ENCODE results near the gene S100A1. TPM values are rescaled to one million over a fixed set of nuclear protein-coding genes. Genes with fewer than 3 reads are reported as not detected.
A peak's percentile ranks its signal among the peaks of the same experiment; 100 is the strongest.

Gene S100A1
- total RNA-seq, 1 experiment from 2014 or later: 0.46 TPM

- TSS peak; percentile 67 for BruUV-seq (replicated peaks)
- Histone ChIP-seq H3K27ac (0 out of 2 replicates have a peak overlapping the region, but pooled peaks have one; percentile 55), H3K27me3 (ENCODE audit: insufficient read depth, low read depth) (no peaks in the 10 kb centered on the region), H3K79me2 (ENCODE audit: low read depth) (peaks cover 12% of the 10 kb centered on the region), H3K4me3 (peak overlapping the region; percentile 72), H3K9me3 (ENCODE audit: insufficient read depth, low read depth) (no peaks in the 10 kb centered on the region), H3F3A (ENCODE audit: insufficient read depth, low read depth) (peaks cover 52% of the 10 kb centered on the region), H3K9me2 (ENCODE audit: insufficient read depth) (no peaks in the 10 kb centered on the region), H3K36me3 (ENCODE audit: low read depth) (peaks cover 16% of the 10 kb centered on the region), H3K4me1 (replicated peaks; ENCODE audit: insufficient read depth) (peaks cover 6% of the 10 kb centered on the region), H3K4me2 (peak overlapping the region; percentile 80), H4K20me1 (ENCODE audit: insufficient read depth) (no peaks in the 10 kb centered on the region; the same call in 1 of the 2 replicates), H2AFZ (peak overlapping the region; percentile 75; the same call in 1 of the 2 replicates)
- POLR2A ChIA-PET (ENCODE audit: unreplicated experiment): interaction anchor here (0.7 kb wide), 1 partner anchor 25 kb away, joined by 4 read pairs; no protein-coding TSS in a partner anchor
- TF ChIP-seq, protein P1, sequence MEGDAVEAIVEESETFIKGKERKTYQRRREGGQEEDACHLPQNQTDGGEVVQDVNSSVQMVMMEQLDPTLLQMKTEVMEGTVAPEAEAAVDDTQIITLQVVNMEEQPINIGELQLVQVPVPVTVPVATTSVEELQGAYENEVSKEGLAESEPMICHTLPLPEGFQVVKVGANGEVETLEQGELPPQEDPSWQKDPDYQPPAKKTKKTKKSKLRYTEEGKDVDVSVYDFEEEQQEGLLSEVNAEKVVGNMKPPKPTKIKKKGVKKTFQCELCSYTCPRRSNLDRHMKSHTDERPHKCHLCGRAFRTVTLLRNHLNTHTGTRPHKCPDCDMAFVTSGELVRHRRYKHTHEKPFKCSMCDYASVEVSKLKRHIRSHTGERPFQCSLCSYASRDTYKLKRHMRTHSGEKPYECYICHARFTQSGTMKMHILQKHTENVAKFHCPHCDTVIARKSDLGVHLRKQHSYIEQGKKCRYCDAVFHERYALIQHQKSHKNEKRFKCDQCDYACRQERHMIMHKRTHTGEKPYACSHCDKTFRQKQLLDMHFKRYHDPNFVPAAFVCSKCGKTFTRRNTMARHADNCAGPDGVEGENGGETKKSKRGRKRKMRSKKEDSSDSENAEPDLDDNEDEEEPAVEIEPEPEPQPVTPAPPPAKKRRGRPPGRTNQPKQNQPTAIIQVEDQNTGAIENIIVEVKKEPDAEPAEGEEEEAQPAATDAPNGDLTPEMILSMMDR (conservative IDR thresholded peaks at IDR 0.05): no peak
- TF ChIP-seq EZH2 (IDR thresholded peaks at IDR 0.05; ENCODE audit: low read depth): no peak
- CTCF ChIA-PET: interaction anchor here (0.6 kb wide), 1 partner anchor 32 kb away, joined by 3 read pairs; the partner anchor contains the start of gene S100A13
- no peak for DNase-seq
- intact Hi-C loops (cut with micrococcal nuclease; ENCODE audit: unreplicated experiment): loop anchor here (5.0 kb wide), 1 partner anchor 87 kb away; no protein-coding TSS in a partner anchor
Observed at GRCh38 chr1:153659175-153659534, 30.9 kb downstream of the S100A1 start.

- no peaks in the 10 kb centered on the region for H3K9me2 ChIP-seq (ENCODE audit: insufficient read depth)
- H3K27ac ChIP-seq: no peak overlapping the region
- peaks cover 21% of the 10 kb centered on the region for H3K36me3 ChIP-seq (ENCODE audit: low read depth)
- peak overlapping the region; percentile 72; the same call in 1 of the 2 replicates for H3K4me3 ChIP-seq
- BruUV-seq (replicated peaks): no TSS peak
- no peaks in the 10 kb centered on the region; the same call in 1 of the 2 replicates for H4K20me1 ChIP-seq (ENCODE audit: insufficient read depth)
- peaks cover 12% of the 10 kb centered on the region for H3K79me2 ChIP-seq (ENCODE audit: low read depth)
- no peak for DNase-seq
- peaks cover 6% of the 10 kb centered on the region for H3K4me1 ChIP-seq (replicated peaks; ENCODE audit: insufficient read depth)
- intact Hi-C loops (cut with micrococcal nuclease; ENCODE audit: unreplicated experiment): loop anchor here (5.0 kb wide), 1 partner anchor 87 kb away; no protein-coding TSS in a partner anchor
- H3K4me2 ChIP-seq: peak overlapping the region; percentile 80
- peaks cover 57% of the 10 kb centered on the region for H3F3A ChIP-seq (ENCODE audit: insufficient read depth, low read depth)
- TF ChIP-seq EZH2 (IDR thresholded peaks at IDR 0.05; ENCODE audit: low read depth): no peak
- TF ChIP-seq, protein P1 (conservative IDR thresholded peaks at IDR 0.05): no peak
- POLR2A ChIA-PET (ENCODE audit: unreplicated experiment): interaction anchor here (0.6 to 0.7 kb wide), 3 partner anchors 25 to 608 kb away, joined by 3 to 4 read pairs (median 3); no protein-coding TSS in a partner anchor
- no peaks in the 10 kb centered on the region for H3K9me3 ChIP-seq (ENCODE audit: insufficient read depth, low read depth)
- no peak overlapping the region for H2AFZ ChIP-seq
- H3K27me3 ChIP-seq (ENCODE audit: insufficient read depth, low read depth): no peaks in the 10 kb centered on the region
- CTCF ChIA-PET: no interaction called here
Observed at GRCh38 chr1:153659656-153660055, 31.4 kb downstream of the S100A1 start.

DNA sequence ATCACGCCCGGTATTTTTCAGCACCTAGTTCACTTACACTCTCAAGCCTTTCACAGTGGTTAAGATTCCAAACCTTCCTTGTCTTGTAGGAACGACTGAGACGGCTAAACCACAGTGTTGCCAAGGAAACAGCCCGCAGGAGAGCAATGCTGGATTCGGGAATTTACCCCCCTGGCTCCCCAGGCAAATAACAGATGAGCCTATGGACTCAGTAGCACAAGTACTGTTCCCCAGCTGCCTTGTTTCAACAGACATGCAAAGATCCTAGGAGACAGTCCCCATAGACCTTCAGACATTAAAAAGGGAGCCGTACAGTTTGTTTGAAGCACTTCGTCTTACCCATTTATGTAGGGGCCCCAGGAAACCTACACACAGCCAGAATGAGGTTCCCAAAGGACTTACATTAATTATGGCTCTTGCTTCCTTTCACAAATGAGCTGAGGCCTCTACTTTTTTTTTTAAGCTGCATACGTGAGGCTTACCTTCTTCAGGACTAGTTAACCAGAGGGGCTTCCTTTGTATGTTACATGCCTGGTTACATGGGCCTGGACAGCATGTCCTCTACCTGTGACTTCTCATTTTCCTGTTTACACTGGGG is 33.0 kb downstream of the S100A1 start:
- CTCF ChIA-PET: no interaction called here
- Histone ChIP-seq H3K36me3 (ENCODE audit: low read depth) (peaks cover 36% of the 10 kb centered on the region), H3K27me3 (ENCODE audit: insufficient read depth, low read depth) (no peaks in the 10 kb centered on the region), H2AFZ (no peak overlapping the region), H3K4me2 (no peak overlapping the region), H3K4me3 (no peak overlapping the region), H3K79me2 (ENCODE audit: low read depth) (peaks cover 13% of the 10 kb centered on the region), H3K9me3 (ENCODE audit: insufficient read depth, low read depth) (no peaks in the 10 kb centered on the region), H3K27ac (no peak overlapping the region), H3F3A (ENCODE audit: insufficient read depth, low read depth) (peaks cover 64% of the 10 kb centered on the region), H3K4me1 (replicated peaks; ENCODE audit: insufficient read depth) (peaks cover 6% of the 10 kb centered on the region), H4K20me1 (ENCODE audit: insufficient read depth) (no peaks in the 10 kb centered on the region; the same call in 1 of the 2 replicates), H3K9me2 (ENCODE audit: insufficient read depth) (no peaks in the 10 kb centered on the region)
- no peak for DNase-seq
- POLR2A ChIA-PET (ENCODE audit: unreplicated experiment): interaction anchor here (0.6 kb wide), 1 partner anchor 27 kb away, joined by 6 read pairs; the partner anchor contains the start of gene CHTOP
- intact Hi-C loops (cut with micrococcal nuclease; ENCODE audit: unreplicated experiment): no loop called here
- no TSS peak for BruUV-seq (replicated peaks)
- TF ChIP-seq EZH2 (IDR thresholded peaks at IDR 0.05; ENCODE audit: low read depth): no peak
- TF ChIP-seq, protein P1 (conservative IDR thresholded peaks at IDR 0.05): no peak

Data from PC-9 (cell line).